Lung (tissue), 12 donors: ENCODE results near the gene SLC12A8. TPM values are rescaled to one million over a fixed set of nuclear protein-coding genes. Genes with fewer than 3 reads are reported as not detected.

Experiments
- ATAC-seq: fragments of 200-7000 bp; cut with Tn5 transposase; one replicate; pipeline ENCODE4 v1.9.1; 2020; ENCODE audit warnings: moderate number of reproducible peaks; ENCODE audit not compliant: insufficient read depth, low FRiP score
- DNase-seq, 3 donors: peaks; one replicate each; pipeline ENCODE4 v3.0.0-alpha.2; 2013 to 2017
- H3K27ac ChIP-seq, 2 donors: one replicate each; pipeline ENCODE4 v1.5.1; 2013; ENCODE audit warnings: mild to moderate bottlenecking in 2 of 2, moderate library complexity in 2 of 2, control low read depth in 1 of 2, inconsistent platforms in 1 of 2, low read depth in 1 of 2, low read length in 1 of 2
- H3K27me3 ChIP-seq, 3 donors: one replicate each; pipeline ENCODE4 v1.5.1; 2013; ENCODE audit warnings: low read length in 2 of 3; ENCODE audit not compliant: control insufficient read depth in 3 of 3, insufficient read depth in 3 of 3
- H3K36me3 ChIP-seq, 4 donors: one replicate each; pipeline ENCODE4 v1.5.1; 2013; ENCODE audit warnings: low read length in 4 of 4, mild to moderate bottlenecking in 1 of 4, moderate library complexity in 1 of 4; ENCODE audit not compliant: control insufficient read depth in 4 of 4, insufficient read depth in 4 of 4
- H3K4me1 ChIP-seq, 5 donors: one replicate each; pipeline ENCODE4 v1.5.1; 2013; ENCODE audit warnings: low read length in 5 of 5, mild to moderate bottlenecking in 2 of 5, moderate library complexity in 1 of 5; ENCODE audit not compliant: control insufficient read depth in 5 of 5, insufficient read depth in 5 of 5
- H3K4me3 ChIP-seq: one replicate; pipeline ENCODE4 v1.5.1; 2013; ENCODE audit warnings: mild to moderate bottlenecking, control low read depth, moderate library complexity
- H3K9ac ChIP-seq, 2 donors: one replicate each; pipeline ENCODE4 v1.5.1; 2013; ENCODE audit warnings: low read length in 2 of 2, control low read depth in 1 of 2; ENCODE audit not compliant: insufficient read depth in 1 of 2
- H3K9me3 ChIP-seq, 4 donors: one replicate each; pipeline ENCODE4 v1.5.1; 2013; ENCODE audit warnings: low read length in 3 of 4, mild to moderate bottlenecking in 1 of 4, moderate library complexity in 1 of 4; ENCODE audit not compliant: control insufficient read depth in 4 of 4, insufficient read depth in 3 of 4
- WGBS, 2 donors: extraction: QIAGEN DNeasy Blood & Tissue Kit; methylation state at CpG; one replicate each; pipeline ENCODE4 v1.1.7; 2013; 5-methylcytosine and 5-hydroxymethylcytosine counted together
- polyA plus RNA-seq, 2 donors: library from polyadenylated mRNA; stranded (reverse); fragments of 200-250 nt; gene quantifications; one replicate each; pipeline ENCODE4 v1.2.1, GENCODE V29; 2013
- total RNA-seq, 2 donors: library from RNA; depleted of rRNA in 1 of 2; stranded (reverse); fragments of >200 nt in 1 of 2; gene quantifications; one replicate each; pipeline ENCODE4 v1.2.1, GENCODE V29; 2014 to 2021
- TF ChIP-seq, protein P1 (sequence below): IDR thresholded peaks from 2 replicates; pipeline ENCODE4 v1.5.1; 2012; ENCODE audit warnings: mild to moderate bottlenecking; ENCODE audit errors: control extremely low read depth, extremely low read depth
- donor health status: control.
- donor health status: control.
- donor health status: Bipolar disorder and iron deficiency.
- donor health status: healthy.
- donor health status: DM: yes; HTN: yes; CAD: no.

SLC12A8 gene
- total and polyA plus RNA-seq, 4 donors = 3.1 to 9.8 (median 5.8) TPM

DNA sequence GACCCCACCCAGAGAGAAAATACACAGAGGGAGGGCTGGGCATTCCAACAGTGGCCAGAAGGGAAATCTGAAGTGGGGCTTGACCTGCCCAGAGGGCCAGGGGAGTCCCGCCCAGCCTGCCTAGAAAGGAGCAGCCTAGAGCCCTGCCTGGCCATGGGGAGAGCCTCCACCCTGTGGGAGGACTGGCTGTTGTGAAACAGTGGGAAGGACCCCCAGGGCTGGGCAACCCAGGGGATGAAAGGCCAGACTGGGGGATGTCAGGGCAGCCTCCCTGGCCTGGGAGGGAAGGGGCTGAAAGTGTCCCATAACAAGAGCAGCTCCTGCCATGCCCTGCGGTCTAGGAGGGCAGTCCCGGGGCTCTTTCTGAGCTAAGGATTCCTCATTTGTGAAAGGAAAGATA is 69.0 kb downstream of the SLC12A8 start:
- Histone ChIP-seq H3K27ac (peak overlapping the region in 1 of 2 donors; percentile 64), H3K27me3 (no peaks in the 10 kb centered on the region), H3K36me3 (no peaks in the 10 kb centered on the region), H3K9me3 (peaks cover 0 to 4% (median 0%) of the 10 kb centered on the region in 4 donors), H3K4me3 (no peak overlapping the region), H3K9ac (no peak overlapping the region), H3K4me1 (peaks cover 0 to 38% (median 15%) of the 10 kb centered on the region in 5 donors)
- TF ChIP-seq, protein P1, sequence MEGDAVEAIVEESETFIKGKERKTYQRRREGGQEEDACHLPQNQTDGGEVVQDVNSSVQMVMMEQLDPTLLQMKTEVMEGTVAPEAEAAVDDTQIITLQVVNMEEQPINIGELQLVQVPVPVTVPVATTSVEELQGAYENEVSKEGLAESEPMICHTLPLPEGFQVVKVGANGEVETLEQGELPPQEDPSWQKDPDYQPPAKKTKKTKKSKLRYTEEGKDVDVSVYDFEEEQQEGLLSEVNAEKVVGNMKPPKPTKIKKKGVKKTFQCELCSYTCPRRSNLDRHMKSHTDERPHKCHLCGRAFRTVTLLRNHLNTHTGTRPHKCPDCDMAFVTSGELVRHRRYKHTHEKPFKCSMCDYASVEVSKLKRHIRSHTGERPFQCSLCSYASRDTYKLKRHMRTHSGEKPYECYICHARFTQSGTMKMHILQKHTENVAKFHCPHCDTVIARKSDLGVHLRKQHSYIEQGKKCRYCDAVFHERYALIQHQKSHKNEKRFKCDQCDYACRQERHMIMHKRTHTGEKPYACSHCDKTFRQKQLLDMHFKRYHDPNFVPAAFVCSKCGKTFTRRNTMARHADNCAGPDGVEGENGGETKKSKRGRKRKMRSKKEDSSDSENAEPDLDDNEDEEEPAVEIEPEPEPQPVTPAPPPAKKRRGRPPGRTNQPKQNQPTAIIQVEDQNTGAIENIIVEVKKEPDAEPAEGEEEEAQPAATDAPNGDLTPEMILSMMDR = no peak
- WGBS, 2 donors = 75 to 84% methylated on average over 3 of the region's 3 CpGs
- DNase-seq (no peak), ATAC-seq (peak; percentile 22)

DNA sequence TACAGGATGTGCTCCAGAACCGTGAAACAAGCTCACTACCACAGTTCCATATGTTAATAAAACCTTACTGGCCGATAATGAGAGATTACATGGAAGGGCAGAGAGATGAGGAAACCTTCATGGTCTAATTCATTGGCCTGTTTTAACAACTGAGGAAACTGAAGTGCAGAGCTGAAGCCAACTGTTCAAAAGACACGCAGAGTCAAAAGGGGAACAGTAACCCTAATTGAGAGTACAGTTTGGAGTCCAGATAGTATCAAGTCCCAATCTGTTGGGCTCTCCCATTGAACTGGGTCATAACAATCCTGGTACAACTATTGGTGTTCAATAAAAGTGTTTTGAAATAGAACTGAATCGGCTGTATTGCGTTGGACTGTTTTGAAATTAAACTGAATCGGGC is 69.6 kb downstream of the SLC12A8 start:
- H3K4me1 ChIP-seq = peaks cover 0 to 33% (median 15%) of the 10 kb centered on the region in 5 donors
- no peak overlapping the region for H3K9ac ChIP-seq
- H3K4me3 ChIP-seq = no peak overlapping the region
- peaks cover 0 to 4% (median 0%) of the 10 kb centered on the region in 4 donors for H3K9me3 ChIP-seq
- TF ChIP-seq, protein P1 = no peak
- 67 to 79% methylated on average over 6 of the region's 6 CpGs for WGBS, 2 donors
- ATAC-seq (no peak), DNase-seq (no peak)
- peak overlapping the region in 1 of 2 donors; percentile 64 for H3K27ac ChIP-seq
- no peaks in the 10 kb centered on the region for H3K27me3 ChIP-seq
- no peaks in the 10 kb centered on the region for H3K36me3 ChIP-seq

DNA sequence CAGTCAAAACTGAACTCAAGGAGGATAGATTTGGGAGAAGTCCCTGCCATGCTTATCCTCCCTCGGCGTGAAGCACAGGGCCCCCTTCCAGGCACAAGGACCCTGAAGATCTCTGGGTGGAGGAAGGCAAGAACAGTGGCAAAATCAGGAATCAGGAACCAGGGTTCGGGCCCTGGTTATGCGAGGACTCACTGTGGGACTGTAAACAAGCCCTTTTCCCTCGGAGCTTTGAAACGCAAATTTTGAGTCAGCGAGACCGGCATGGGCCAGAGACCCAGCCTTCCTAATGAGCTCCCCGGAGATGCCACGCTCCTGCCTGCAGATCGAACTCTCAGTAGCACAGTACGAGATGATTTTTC is 70.1 kb downstream of the SLC12A8 start:
- 90 to 91% methylated on average over 12 of the region's 12 CpGs for WGBS, 2 donors
- Histone ChIP-seq H3K4me3 (no peak overlapping the region), H3K4me1 (peaks cover 0 to 32% (median 20%) of the 10 kb centered on the region in 5 donors), H3K9ac (peak overlapping the region in 1 of 2 donors; percentile 11), H3K36me3 (no peaks in the 10 kb centered on the region), H3K27ac (peak overlapping the region; percentile 4 to 52), H3K9me3 (peaks cover 0 to 4% (median 0%) of the 10 kb centered on the region in 4 donors), H3K27me3 (no peaks in the 10 kb centered on the region)
- no peak for DNase-seq
- TF ChIP-seq, protein P1 = no peak
- no peak for ATAC-seq
